ENCODE data around the gene FCHSD2.

DNA sequence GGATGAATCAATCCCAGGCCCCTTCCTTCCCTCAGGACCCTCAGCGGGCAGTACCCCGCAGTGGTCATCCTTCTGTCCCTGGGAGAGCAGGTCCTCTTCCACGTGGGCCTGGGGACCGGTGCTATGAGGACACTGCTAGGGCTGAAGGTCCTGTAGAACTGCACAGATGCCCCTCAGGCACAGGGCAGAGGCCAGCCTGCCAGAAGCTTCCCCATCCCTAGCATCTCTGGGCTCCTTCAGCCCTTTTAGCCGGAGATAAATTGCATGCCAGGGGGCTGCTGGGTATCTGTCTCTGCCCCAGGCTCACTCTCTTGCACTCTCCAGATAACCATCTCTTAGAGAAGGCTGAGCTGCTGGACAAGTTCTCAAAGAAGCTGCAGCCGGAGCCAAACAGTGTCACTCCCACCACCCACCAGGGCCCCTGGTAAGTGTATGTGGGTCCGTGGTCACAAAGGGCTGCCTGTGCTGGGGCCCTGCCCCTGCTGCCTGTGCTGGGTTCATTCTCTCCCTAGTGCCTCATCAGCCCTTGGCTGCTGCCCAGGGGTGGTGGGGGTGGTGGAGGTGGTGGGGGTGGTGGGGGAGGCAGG is 325.6 kb downstream of the FCHSD2 start:
- TF ChIP-seq, protein P1, sequence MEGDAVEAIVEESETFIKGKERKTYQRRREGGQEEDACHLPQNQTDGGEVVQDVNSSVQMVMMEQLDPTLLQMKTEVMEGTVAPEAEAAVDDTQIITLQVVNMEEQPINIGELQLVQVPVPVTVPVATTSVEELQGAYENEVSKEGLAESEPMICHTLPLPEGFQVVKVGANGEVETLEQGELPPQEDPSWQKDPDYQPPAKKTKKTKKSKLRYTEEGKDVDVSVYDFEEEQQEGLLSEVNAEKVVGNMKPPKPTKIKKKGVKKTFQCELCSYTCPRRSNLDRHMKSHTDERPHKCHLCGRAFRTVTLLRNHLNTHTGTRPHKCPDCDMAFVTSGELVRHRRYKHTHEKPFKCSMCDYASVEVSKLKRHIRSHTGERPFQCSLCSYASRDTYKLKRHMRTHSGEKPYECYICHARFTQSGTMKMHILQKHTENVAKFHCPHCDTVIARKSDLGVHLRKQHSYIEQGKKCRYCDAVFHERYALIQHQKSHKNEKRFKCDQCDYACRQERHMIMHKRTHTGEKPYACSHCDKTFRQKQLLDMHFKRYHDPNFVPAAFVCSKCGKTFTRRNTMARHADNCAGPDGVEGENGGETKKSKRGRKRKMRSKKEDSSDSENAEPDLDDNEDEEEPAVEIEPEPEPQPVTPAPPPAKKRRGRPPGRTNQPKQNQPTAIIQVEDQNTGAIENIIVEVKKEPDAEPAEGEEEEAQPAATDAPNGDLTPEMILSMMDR (conservative IDR thresholded peaks at IDR 0.05 in 1 of 2, IDR thresholded peaks at IDR 0.05 in 1 of 2; ENCODE audit: low read depth in 1 of 2, low read length in 2 of 2) = no peak
- TF ChIP-seq EZH2 (IDR thresholded peaks at IDR 0.05; ENCODE audit: low read length, missing control alignments) = no peak
